Hepatocyte (in vitro differentiated cells): ENCODE measurements around the gene ARGFX. TPM values are rescaled to one million over a fixed set of nuclear protein-coding genes. Genes with fewer than 3 reads are reported as not detected.

ENCODE experiments used
- DNase-seq: peaks from one replicate; pipeline ENCODE4 v3.0.0-alpha.2; 2016; ENCODE audit warnings: low spot score
- H2AFZ ChIP-seq: fragments of 200-600 bp; sonication (generic); 2 replicates; pipeline ENCODE4 v1.6.0; 2016; ENCODE audit warnings: antibody characterized with exemption, mild to moderate bottlenecking
- H3K27ac ChIP-seq: fragments of 200-600 bp; sonication (generic); 2 replicates; pipeline ENCODE4 v1.5.1; 2016; ENCODE audit warnings: mild to moderate bottlenecking
- H3K27me3 ChIP-seq: fragments of 200-600 bp; sonication (generic); 2 replicates; pipeline ENCODE4 v1.6.1; 2016
- H3K36me3 ChIP-seq: fragments of 200-600 bp; sonication (generic); replicated peaks from 2 replicates; pipeline ENCODE4 v1.5.1; 2016; ENCODE audit warnings: low read depth; ENCODE audit not compliant: insufficient read depth
- H3K4me1 ChIP-seq: fragments of 200-600 bp; sonication (generic); 2 replicates; pipeline ENCODE4 v1.5.1; 2016; ENCODE audit warnings: mild to moderate bottlenecking, moderate library complexity; ENCODE audit not compliant: insufficient read depth
- H3K4me2 ChIP-seq: fragments of 200-600 bp; sonication (generic); 2 replicates; pipeline ENCODE4 v1.6.0; 2016
- H3K4me3 ChIP-seq: fragments of 200-600 bp; sonication (generic); 2 replicates; pipeline ENCODE4 v1.5.1; 2016; ENCODE audit warnings: mild to moderate bottlenecking
- H3K79me2 ChIP-seq: fragments of 200-600 bp; sonication (generic); 2 replicates; pipeline ENCODE4 v1.6.0; 2017; ENCODE audit warnings: mild to moderate bottlenecking
- H3K9me2 ChIP-seq: fragments of 200-600 bp; sonication (generic); replicated peaks from 2 replicates; pipeline ENCODE4 v1.6.0; 2017; ENCODE audit warnings: mild to moderate bottlenecking; ENCODE audit not compliant: insufficient read depth
- H3K9me3 ChIP-seq: fragments of 200-600 bp; sonication (generic); 2 replicates; pipeline ENCODE4 v1.5.1; 2016; ENCODE audit warnings: low read depth, mild to moderate bottlenecking
- H4K20me1 ChIP-seq: fragments of 200-600 bp; sonication (generic); 2 replicates; pipeline ENCODE4 v1.6.0; 2016; ENCODE audit warnings: mild to moderate bottlenecking; ENCODE audit not compliant: insufficient read depth, poor library complexity, severe bottlenecking
- CTCF ChIP-seq: fragments of 200-600 bp; sonication (generic); IDR thresholded peaks from 2 replicates; pipeline ENCODE4 v1.5.1; 2016; ENCODE audit warnings: antibody characterized with exemption, mild to moderate bottlenecking; ENCODE audit not compliant: poor library complexity
- EZH2 ChIP-seq: fragments of 200-600 bp; sonication (generic); IDR thresholded peaks from 2 replicates; pipeline ENCODE4 v1.6.1; 2016; ENCODE audit warnings: antibody characterized with exemption, mild to moderate bottlenecking, borderline replicate concordance
- EZH2phosphoT487 ChIP-seq: fragments of 200-600 bp; sonication (generic); IDR thresholded peaks from one replicate; pipeline ENCODE4 v1.6.1; 2018; ENCODE audit warnings: antibody characterized with exemption, mild to moderate bottlenecking, low read depth, moderate library complexity; ENCODE audit not compliant: unreplicated experiment, severe bottlenecking
- WGBS: methylation state at CpG from one replicate; pipeline ENCODE4 v1.1.6; 2016; ENCODE audit warnings: low lambda C conversion rate; ENCODE audit errors: missing lambda C conversion rate; 5-methylcytosine and 5-hydroxymethylcytosine counted together
- polyA plus RNA-seq: library from polyadenylated mRNA; unstranded; fragments of >200 nt; fragmentation: Nextera tagmentation; extraction: Ambion mirVana; gene quantifications from 2 replicates; pipeline ENCODE4 v1.2.1, GENCODE V29; 2016
- total RNA-seq: library from RNA; depleted of rRNA; stranded (reverse); fragments of >200 nt; gene quantifications from 2 replicates; pipeline ENCODE4 v1.2.3, GENCODE V29; 2014

The ARGFX gene
- total and polyA plus RNA-seq, 2 experiments from 2014 or later, result not detected

- H3K36me3 ChIP-seq, result no peaks in the 10 kb centered on the region
- H3K9me2 ChIP-seq, result no peaks in the 10 kb centered on the region
- no peak overlapping the region for H3K4me3 ChIP-seq
- no peaks in the 10 kb centered on the region for H4K20me1 ChIP-seq
- H3K9me3 ChIP-seq, result no peaks in the 10 kb centered on the region
- H2AFZ ChIP-seq, result no peak overlapping the region
- DNase-seq, result no peak
- no peak for TF ChIP-seq EZH2
- TF ChIP-seq EZH2phosphoT487, result no peak
- no peak for TF ChIP-seq CTCF
- H3K4me1 ChIP-seq, result no peaks in the 10 kb centered on the region
- no peak overlapping the region for H3K4me2 ChIP-seq
- no peak overlapping the region for H3K27ac ChIP-seq
- no peaks in the 10 kb centered on the region for H3K79me2 ChIP-seq
- no peaks in the 10 kb centered on the region for H3K27me3 ChIP-seq
- WGBS, result 49% methylated on average over 4 of the region's 4 CpGs
Observed at GRCh38 chr3:121601212-121601812, 33.6 kb downstream of the ARGFX start.

- Histone ChIP-seq H3K4me2 (no peak overlapping the region), H2AFZ (no peak overlapping the region), H4K20me1 (no peaks in the 10 kb centered on the region), H3K9me3 (no peaks in the 10 kb centered on the region), H3K36me3 (no peaks in the 10 kb centered on the region), H3K27me3 (no peaks in the 10 kb centered on the region), H3K79me2 (no peaks in the 10 kb centered on the region), H3K4me1 (no peaks in the 10 kb centered on the region), H3K9me2 (no peaks in the 10 kb centered on the region), H3K27ac (no peak overlapping the region), H3K4me3 (no peak overlapping the region)
- WGBS, result 94% methylated on average over 2 of the region's 2 CpGs
- TF ChIP-seq EZH2phosphoT487 (no peak), EZH2 (no peak), CTCF (no peak)
- DNase-seq, result no peak
Observed at GRCh38 chr3:121604759-121605158, 37.0 kb downstream of the ARGFX start.

GRCh38 chr3:121606106-121606505 is 38.4 kb downstream of the ARGFX start:
- Histone ChIP-seq H2AFZ (no peak overlapping the region), H3K4me1 (no peaks in the 10 kb centered on the region), H4K20me1 (no peaks in the 10 kb centered on the region), H3K9me2 (no peaks in the 10 kb centered on the region), H3K4me2 (no peak overlapping the region), H3K27me3 (no peaks in the 10 kb centered on the region), H3K4me3 (no peak overlapping the region), H3K79me2 (no peaks in the 10 kb centered on the region), H3K9me3 (no peaks in the 10 kb centered on the region), H3K36me3 (no peaks in the 10 kb centered on the region), H3K27ac (no peak overlapping the region)
- TF ChIP-seq EZH2phosphoT487 (no peak), CTCF (no peak), EZH2 (no peak)
- 91% methylated on average over 4 of the region's 4 CpGs for WGBS
- no peak for DNase-seq

Other genes starting within 250 kb of the ARGFX start
- gene POLQ, start 22.0 kb upstream of the ARGFX start, total RNA-seq, result 1.4 and 2.5 TPM in 2 replicates
- gene POLQ, start 22.0 kb upstream of the ARGFX start, polyA plus RNA-seq, result 0.68 and 1.3 TPM in 2 replicates
- gene FBXO40, start 25.4 kb downstream of the ARGFX start, total RNA-seq, result not detected in 2 replicates
- gene FBXO40, start 25.4 kb downstream of the ARGFX start, polyA plus RNA-seq, result not detected in 2 replicates
- gene HCLS1, start 93.0 kb downstream of the ARGFX start, total RNA-seq, result 1.3 TPM in 2 replicates
- gene HCLS1, start 93.0 kb downstream of the ARGFX start, polyA plus RNA-seq, result 1.1 TPM in 1 of 2 replicates, not detected in the other
- gene GOLGB1, start 181.8 kb downstream of the ARGFX start, total RNA-seq, result 54.5 and 70.2 TPM in 2 replicates
- 40.2 and 55.8 TPM in 2 replicates for gene GOLGB1, start 181.8 kb downstream of the ARGFX start, polyA plus RNA-seq